ENCODE measurements around the gene CD8B. TPM values are rescaled to one million over a fixed set of nuclear protein-coding genes. Genes with fewer than 3 reads are reported as not detected.

CD8B gene
- total and polyA plus RNA-seq, 2 of the 13 experiments (the other 11 are each of a cell fraction or from before 2014, with no cell fraction given), result 0.04 TPM; not detected in 1

GRCh38 chr2:86800856-86801567, 60.7 kb downstream of the CD8B start (continued):
- TF ChIP-seq ZHX2 (IDR thresholded peaks at IDR 0.05; ENCODE audit: low read depth) (no peak), ZHX2 (CRISPR knock-in tag; IDR thresholded peaks at IDR 0.05; ENCODE audit: borderline replicate concordance) (no peak), ARHGAP35 (CRISPR knock-in tag; IDR thresholded peaks at IDR 0.05; ENCODE audit: borderline replicate concordance) (no peak), CERS6 (CRISPR knock-in tag; IDR thresholded peaks at IDR 0.05) (no peak), ZNF225 (CRISPR knock-in tag; IDR thresholded peaks at IDR 0.05) (no peak)
